Right renal cortex interstitium (tissue), 3 donors: Measurements from ENCODE around the gene APBA2. TPM values are rescaled to one million over a fixed set of nuclear protein-coding genes. Genes with fewer than 3 reads are reported as not detected.
"Not testable (repeated sequence)": the region's sequence is repeated elsewhere in the genome, so short reads cannot be mapped to it uniquely, and the experiment has no call there.

Experiments used
- DNase-seq, 3 donors: peaks; one replicate each; pipeline ENCODE4 v3.0.0-alpha.2; 2013; ENCODE audit warnings: low read depth in 3 of 3, low spot score in 2 of 3
- polyA plus RNA-seq, 3 donors: library from polyadenylated mRNA; unstranded; fragments of 120-200 nt; gene quantifications; one replicate each; pipeline ENCODE4 v1.2.1, GENCODE V29; 2013; ENCODE audit not compliant: insufficient read length in 3 of 3

APBA2 gene
- polyA plus RNA-seq, 3 donors, result 10.8 to 12.0 (median 11.8) TPM

- DNase-seq, result no peak
Measured at GRCh38 chr15:29031502-29032228, 145.9 kb downstream of the APBA2 start.

GRCh38 chr15:29032229-29032625 is 146.5 kb downstream of the APBA2 start:
- no peak for DNase-seq

GRCh38 chr15:29032751-29033150 is 147.0 kb downstream of the APBA2 start:
- DNase-seq, result no peak

- no peak for DNase-seq
Measured at GRCh38 chr15:29034151-29034550, 148.4 kb downstream of the APBA2 start.

GRCh38 chr15:29034593-29035335 is 149.0 kb downstream of the APBA2 start:
- DNase-seq, result no peak

- no peak for DNase-seq
Measured at GRCh38 chr15:29035336-29036285, 149.8 kb downstream of the APBA2 start.

- DNase-seq, result no peak
Measured at GRCh38 chr15:29037997-29038705, 152.4 kb downstream of the APBA2 start.

GRCh38 chr15:29039466-29040369 is 153.9 kb downstream of the APBA2 start:
- DNase-seq, result no peak

GRCh38 chr15:29040370-29040751 is 154.6 kb downstream of the APBA2 start:
- DNase-seq, result no peak

- no peak for DNase-seq
Measured at GRCh38 chr15:29043736-29044502, 158.1 kb downstream of the APBA2 start.

GRCh38 chr15:29044503-29044901 is 158.7 kb downstream of the APBA2 start:
- DNase-seq, result no peak

- not testable (repeated sequence) for DNase-seq
Measured at GRCh38 chr15:29045161-29045560, 159.4 kb downstream of the APBA2 start.

- DNase-seq, result no peak
Measured at GRCh38 chr15:29045717-29046116, 159.9 kb downstream of the APBA2 start.

GRCh38 chr15:29046281-29046810 is 160.6 kb downstream of the APBA2 start:
- no peak for DNase-seq

- DNase-seq, result no peak
Measured at GRCh38 chr15:29046977-29047376, 161.2 kb downstream of the APBA2 start.

- no peak for DNase-seq
Measured at GRCh38 chr15:29048011-29048410, 162.2 kb downstream of the APBA2 start.

- no peak for DNase-seq
Measured at GRCh38 chr15:29050870-29051269, 165.1 kb downstream of the APBA2 start.

GRCh38 chr15:29051422-29051821 is 165.6 kb downstream of the APBA2 start:
- DNase-seq, result no peak
